T-cell (primary cell): ENCODE results near the gene VWF. TPM values are rescaled to one million over a fixed set of nuclear protein-coding genes. Genes with fewer than 3 reads are reported as not detected.

ENCODE experiments used
- ATAC-seq, 4 experiments: fragments of 200-7000 bp in 3 of 4; fragments of 150-1000 bp in 1 of 4; cut with Tn5 transposase; replicated peaks in 1 of 4; 1 replicate in 3 of 4; 2 replicates in 1 of 4; pipeline ENCODE4 v1.10.0; 2021; ENCODE audit warnings: moderate library complexity in 3 of 4, mild to moderate bottlenecking in 2 of 4, moderate number of reproducible peaks in 1 of 4
- CTCF ChIA-PET, 2 donors: fragments of 300-600 bp; sonication (Branson Sonifier 250); formaldehyde crosslinking; loops; one replicate each; lab custom pipeline; 2022; ENCODE audit warnings: antibody characterized with exemption in 2 of 2; lab: Charles Lee
- POLR2A ChIA-PET, 2 donors: fragments of 300-600 bp; sonication (Branson Sonifier 250); formaldehyde crosslinking; loops; one replicate each; lab custom pipeline; 2022; ENCODE audit warnings: antibody characterized with exemption in 2 of 2; lab: Charles Lee
- DNase-seq, 35 experiments: peaks; one replicate each; pipeline versions ENCODE4 v3.0.0 to v3.0.0-alpha.2; 2013 to 2023
- H3K27ac ChIP-seq: one replicate; pipeline ENCODE4 v1.5.1; 2013; ENCODE audit warnings: low read length
- H3K27me3 ChIP-seq, 2 experiments: replicated peaks in 1 of 2; 1 replicate in 1 of 2; 2 replicates in 1 of 2; pipeline versions ENCODE4 v1.6.1 to v1.7.0; 2013; ENCODE audit warnings: low read length in 1 of 2, mixed read lengths in 1 of 2; ENCODE audit not compliant: control insufficient read depth in 2 of 2, insufficient read depth in 2 of 2; ENCODE audit errors: extremely low read depth in 1 of 2
- H3K36me3 ChIP-seq, 2 donors: 1 replicate in 1 of 2; 2 replicates in 1 of 2; pipeline versions ENCODE4 v1.6.1 to v1.7.0; 2013; ENCODE audit warnings: low read length in 1 of 2; ENCODE audit not compliant: control insufficient read depth in 2 of 2, insufficient read depth in 1 of 2; ENCODE audit errors: extremely low read depth in 1 of 2
- H3K4me1 ChIP-seq, 2 experiments: 1 replicate in 1 of 2; 2 replicates in 1 of 2; pipeline versions ENCODE4 v1.6.1 to v1.7.0; 2013; ENCODE audit warnings: low read length in 2 of 2, mixed read lengths in 1 of 2; ENCODE audit not compliant: insufficient read depth in 2 of 2, control insufficient read depth in 1 of 2; ENCODE audit errors: extremely low read depth in 1 of 2
- H3K4me3 ChIP-seq, 2 donors: 1 replicate in 1 of 2; 2 replicates in 1 of 2; pipeline versions ENCODE4 v1.5.1 to v1.7.0; 2013; ENCODE audit warnings: mild to moderate bottlenecking in 2 of 2, low read length in 1 of 2, moderate library complexity in 1 of 2; ENCODE audit not compliant: control insufficient read depth in 1 of 2; ENCODE audit errors: extremely low read depth in 1 of 2
- H3K9me3 ChIP-seq: 2 replicates; pipeline ENCODE4 v1.7.0; 2013
- H3K27ac Mint-ChIP-seq, 2 donors: one replicate each; pipeline ENCODE4 v1.8.0; 2020 to 2021; ENCODE audit warnings: mild to moderate bottlenecking in 2 of 2, mixed read lengths in 2 of 2
- H3K27me3 Mint-ChIP-seq, 2 donors: one replicate each; pipeline ENCODE4 v1.8.0; 2021 to 2022; ENCODE audit warnings: mixed read lengths in 2 of 2
- H3K36me3 Mint-ChIP-seq: one replicate; pipeline ENCODE4 v1.8.0; 2021; ENCODE audit warnings: mixed read lengths
- H3K4me1 Mint-ChIP-seq, 3 donors: one replicate each; pipeline ENCODE4 v1.8.0; 2020 to 2022; ENCODE audit warnings: mixed read lengths in 3 of 3, mild to moderate bottlenecking in 1 of 3
- H3K4me3 Mint-ChIP-seq, 3 donors: one replicate each; pipeline ENCODE4 v1.8.0; 2020 to 2022; ENCODE audit warnings: mild to moderate bottlenecking in 3 of 3, mixed read lengths in 3 of 3, moderate library complexity in 3 of 3
- H3K9me3 Mint-ChIP-seq, 3 donors: one replicate each; pipeline ENCODE4 v1.8.0; 2020 to 2022; ENCODE audit warnings: mixed read lengths in 3 of 3
- WGBS: methylation state at CpG from one replicate; pipeline ENCODE4 v1.1.5; 2013; ENCODE audit warnings: missing lambda C conversion rate; ENCODE audit not compliant: insufficient coverage; 5-methylcytosine and 5-hydroxymethylcytosine counted together
- total RNA-seq, 35 experiments: library from RNA in 6 of 35; stranded (reverse) in 6 of 35; fragments of 120-200 nt in 1 of 35; gene quantifications; one replicate each; pipeline versions ENCODE4 v1.2.1 to v1.2.4 and lab custom pipeline; 2013 to 2026

The VWF gene
- total RNA-seq (under 1 TPM in 4 of 5 donors, not detected in 1; 0.13 to 0.90 (median 0.74) TPM), total RNA-seq (lab: John Stamatoyannopoulos, UW) (0 to 5.1 (median 0.25) reads per million in 29 experiments)
- 0.11 TPM for total RNA-seq (2013)

- WGBS = no CpG with 5 or more reads among the region's 5 CpGs
Measured at GRCh38 chr12:6124411-6125309, at the start of gene VWF. VWF (minus strand) TSS chr12:6124670; CDS start chr12:6123196, 1,474 bp downstream.

GRCh38 chr12:6172862-6173261 lies 48.4 kb upstream of the VWF start:
- POLR2A ChIA-PET = no interaction called here

More at GRCh38 chr12:6124411-6125309, at the start of gene VWF:
- peaks cover 0 to 18% of the 10 kb centered on the region in 2 experiments for H3K27me3 ChIP-seq
- H3K27ac ChIP-seq = no peak within 1 kb of the TSS
- Mint-ChIP-seq H3K4me1 (no peaks in the 10 kb centered on the region), H3K27ac (no peak within 1 kb of the TSS), H3K9me3 (no peaks in the 10 kb centered on the region), H3K4me3 (no peak within 1 kb of the TSS), H3K36me3 (no peaks in the 10 kb centered on the region), H3K27me3 (peaks cover 0 to 7% of the 10 kb centered on the region in 2 donors)
- H3K4me3 ChIP-seq = no peak within 1 kb of the TSS
- H3K4me1 ChIP-seq = no peaks in the 10 kb centered on the region
- POLR2A ChIA-PET = no interaction called here
- H3K36me3 ChIP-seq = no peaks in the 10 kb centered on the region
- DNase-seq = no peak
- H3K9me3 ChIP-seq = no peaks in the 10 kb centered on the region
- no peak for ATAC-seq
- CTCF ChIA-PET = no interaction called here

GRCh38 chr12:6172086-6172485 lies 47.6 kb upstream of the VWF start:
- Histone ChIP-seq H3K27me3 (peaks cover 0 to 19% of the 10 kb centered on the region in 2 experiments), H3K9me3 (no peaks in the 10 kb centered on the region), H3K4me3 (no peak overlapping the region), H3K36me3 (no peaks in the 10 kb centered on the region), H3K27ac (no peak overlapping the region), H3K4me1 (peaks cover 7 to 23% of the 10 kb centered on the region in 2 experiments)
- Mint-ChIP-seq H3K4me3 (no peak overlapping the region), H3K9me3 (no peaks in the 10 kb centered on the region), H3K27ac (no peak overlapping the region), H3K36me3 (no peaks in the 10 kb centered on the region), H3K27me3 (peaks cover 0 to 6% of the 10 kb centered on the region in 2 donors), H3K4me1 (peaks cover 22 to 27% (median 23%) of the 10 kb centered on the region in 3 donors)
- CTCF ChIA-PET = no interaction called here
- ATAC-seq = no peak
- POLR2A ChIA-PET = no interaction called here
- DNase-seq = no peak
- 88% methylated on average over 14 of the region's 15 CpGs for WGBS

More at GRCh38 chr12:6172862-6173261, 48.4 kb upstream of the VWF start:
- Histone ChIP-seq H3K9me3 (no peaks in the 10 kb centered on the region), H3K36me3 (no peaks in the 10 kb centered on the region), H3K4me1 (peaks cover 7 to 15% of the 10 kb centered on the region in 2 experiments), H3K27ac (no peak overlapping the region), H3K27me3 (peaks cover 0 to 19% of the 10 kb centered on the region in 2 experiments), H3K4me3 (no peak overlapping the region)
- H3K4me1 Mint-ChIP-seq = peaks cover 15 to 19% (median 16%) of the 10 kb centered on the region in 3 donors
- H3K36me3 Mint-ChIP-seq = no peaks in the 10 kb centered on the region
- no peak overlapping the region for H3K4me3 Mint-ChIP-seq
- no peak overlapping the region for H3K27ac Mint-ChIP-seq
- DNase-seq (no peak), ATAC-seq (no peak)
- no CpG with 5 or more reads among the region's 4 CpGs for WGBS
- peaks cover 0 to 6% of the 10 kb centered on the region in 2 donors for H3K27me3 Mint-ChIP-seq
- CTCF ChIA-PET = no interaction called here
- no peaks in the 10 kb centered on the region for H3K9me3 Mint-ChIP-seq

GRCh38 chr12:6171409-6172015 lies 47.0 kb upstream of the VWF start:
- DNase-seq (no peak), ATAC-seq (no peak)
- Mint-ChIP-seq H3K27me3 (peaks cover 0 to 6% of the 10 kb centered on the region in 2 donors), H3K36me3 (no peaks in the 10 kb centered on the region), H3K9me3 (no peaks in the 10 kb centered on the region), H3K4me3 (no peak overlapping the region), H3K4me1 (peaks cover 27 to 33% (median 28%) of the 10 kb centered on the region in 3 donors), H3K27ac (no peak overlapping the region)
- H3K4me1 ChIP-seq = peaks cover 7 to 28% of the 10 kb centered on the region in 2 experiments
- CTCF ChIA-PET = no interaction called here
- no peaks in the 10 kb centered on the region for H3K9me3 ChIP-seq
- POLR2A ChIA-PET = no interaction called here
- H3K36me3 ChIP-seq = no peaks in the 10 kb centered on the region
- H3K4me3 ChIP-seq = no peak overlapping the region
- whole genome bisulfite sequencing = 94% methylated on average over 19 of the region's 21 CpGs
- peaks cover 0 to 23% of the 10 kb centered on the region in 2 experiments for H3K27me3 ChIP-seq
- no peak overlapping the region for H3K27ac ChIP-seq

GRCh38 chr12:6167327-6168280 lies 43.1 kb upstream of the VWF start:
- no peaks in the 10 kb centered on the region for H3K9me3 ChIP-seq
- H3K27me3 ChIP-seq = peaks cover 0 to 20% of the 10 kb centered on the region in 2 experiments
- ChIA-PET CTCF (interaction anchor here in 1 of 2 donors (0.5 to 0.6 kb wide), 3 partner anchors 21 to 1514 kb away, joined by 3 to 4 read pairs (median 3); no protein-coding TSS in a partner anchor), POLR2A (interaction anchor here in 1 of 2 donors (0.7 kb wide), 1 partner anchor 117 kb away, joined by 3 read pairs; no protein-coding TSS in a partner anchor)
- Mint-ChIP-seq H3K4me1 (peaks cover 29 to 37% (median 30%) of the 10 kb centered on the region in 3 donors), H3K36me3 (no peaks in the 10 kb centered on the region), H3K4me3 (peak overlapping the region in 2 of 3 donors; percentile 41 to 65), H3K27me3 (peaks cover 0 to 5% of the 10 kb centered on the region in 2 donors), H3K27ac (peak overlapping the region; percentile 36 to 49), H3K9me3 (no peaks in the 10 kb centered on the region)
- no peak overlapping the region for H3K4me3 ChIP-seq
- H3K36me3 ChIP-seq = no peaks in the 10 kb centered on the region
- peaks cover 7 to 28% of the 10 kb centered on the region in 2 experiments for H3K4me1 ChIP-seq
- peak overlapping the region; percentile 18 for H3K27ac ChIP-seq
- WGBS = 31% methylated on average over 2 of the region's 17 CpGs
- ATAC-seq (peak; percentile 28 to 76 (median 68)), DNase-seq (peak in 5 of 35 experiments; percentile 4 to 51 (median 20))
